CD4-positive, alpha-beta T cell treated with Interleukin-17A for 4 hours (primary cell): ENCODE measurements around the gene KRT35.
A peak's percentile ranks its signal among the peaks of the same experiment; 100 is the strongest.

Experiments
- DNase-seq: peaks from one replicate; pipeline ENCODE4 v3.0.0-alpha.2; 2020; ENCODE audit warnings: mixed read lengths

The KRT35 gene

DNA sequence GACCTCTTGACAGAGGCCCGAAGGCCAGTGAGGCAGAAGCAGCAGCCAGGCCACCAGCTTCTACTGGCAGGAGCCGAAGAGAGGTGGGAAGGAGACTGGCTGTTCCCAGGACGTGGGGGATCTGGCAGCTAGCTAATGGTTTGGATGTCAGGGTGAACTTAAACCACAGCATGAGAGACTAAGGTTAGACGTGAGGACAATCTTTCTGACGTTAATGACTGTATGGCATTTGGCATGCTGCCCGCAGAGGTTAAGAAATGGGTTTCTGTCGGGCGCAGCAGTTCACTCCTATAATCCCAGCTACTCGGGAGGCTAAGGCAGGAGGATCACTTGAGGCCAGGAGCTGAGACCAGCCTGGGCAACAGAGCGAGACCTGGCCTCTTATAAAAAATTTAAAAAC is 30.8 kb upstream of the KRT35 start:
- no peak for DNase-seq

GRCh38 chr17:41511116-41511515 is 30.2 kb upstream of the KRT35 start:
- no peak for DNase-seq

GRCh38 chr17:41510251-41511065 is 29.5 kb upstream of the KRT35 start:
- no peak for DNase-seq

DNA sequence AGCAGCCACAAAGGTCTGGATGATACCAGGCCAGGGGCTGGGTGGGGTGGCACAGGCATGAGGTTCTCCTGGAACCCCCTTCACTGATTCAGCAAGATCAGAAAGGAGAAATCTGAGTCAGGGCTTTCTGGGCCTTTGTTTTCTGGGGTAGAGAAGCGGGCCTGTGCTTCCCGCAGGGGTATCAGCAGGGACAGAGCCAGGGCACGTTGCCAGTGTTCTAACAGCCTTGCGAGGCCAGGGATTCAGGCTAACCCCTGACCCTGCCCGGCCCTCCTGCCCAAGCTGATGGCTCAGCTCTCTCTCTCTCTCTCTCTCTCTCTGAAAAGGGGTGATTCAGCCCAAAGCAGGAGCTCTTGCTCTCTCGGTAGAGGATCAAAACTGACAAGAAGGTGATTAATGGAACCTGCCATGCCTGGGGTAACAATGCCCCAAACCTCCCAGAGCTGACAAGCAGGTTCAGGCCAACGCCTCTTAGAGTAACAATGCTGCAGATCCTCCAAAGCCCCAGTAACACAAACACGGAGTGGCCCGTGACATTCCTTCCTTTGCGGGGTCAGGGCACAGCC is 26.4 kb upstream of the KRT35 start:
- no peak for DNase-seq

GRCh38 chr17:41505809-41506767 is 25.1 kb upstream of the KRT35 start:
- DNase-seq: no peak

DNA sequence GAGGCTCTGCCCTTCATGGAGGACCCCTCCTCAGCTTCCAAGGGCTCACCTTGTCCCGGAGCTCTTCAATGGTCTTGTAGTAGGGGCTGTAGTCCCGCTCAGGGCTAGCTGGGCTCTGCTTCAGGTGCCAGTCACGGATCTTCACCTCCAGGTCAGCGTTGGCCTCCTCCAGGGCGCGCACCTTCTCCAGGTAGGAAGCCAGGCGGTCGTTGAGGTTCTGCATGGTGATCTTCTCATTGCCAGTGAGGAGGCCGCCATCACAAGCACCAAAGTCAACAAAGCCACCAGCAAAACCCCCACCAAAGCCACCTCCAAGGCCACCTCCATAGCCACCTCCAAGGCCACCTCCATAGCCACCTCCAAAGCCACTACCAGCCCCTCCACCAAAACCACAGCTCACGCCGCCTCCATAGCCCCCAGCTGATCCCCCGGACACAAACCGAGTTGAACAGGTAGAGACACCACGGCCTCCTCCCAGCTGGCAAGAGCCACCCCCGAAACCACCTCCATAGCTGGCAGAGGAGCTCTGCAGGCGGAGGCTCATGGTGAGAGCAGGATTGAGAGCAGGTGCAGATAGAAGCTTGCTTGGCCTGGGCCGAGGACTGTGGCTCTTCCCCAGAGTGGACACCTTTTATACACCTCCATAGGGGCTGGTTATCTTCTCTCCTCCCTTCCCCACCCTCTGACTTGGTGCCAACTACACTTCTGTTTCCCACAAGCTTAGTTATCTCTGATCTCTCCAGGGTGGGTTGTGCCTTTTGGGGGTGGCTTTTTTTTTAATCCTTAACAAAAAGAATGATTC is 24.3 kb upstream of the KRT35 start, which contains the start of gene KRT13:
Gene KRT13, minus strand, starts transcription at position 606 of the 802 bp plus-strand sequence. Its CDS starts 62 bp downstream, at position 544.
- no peak for DNase-seq

DNA sequence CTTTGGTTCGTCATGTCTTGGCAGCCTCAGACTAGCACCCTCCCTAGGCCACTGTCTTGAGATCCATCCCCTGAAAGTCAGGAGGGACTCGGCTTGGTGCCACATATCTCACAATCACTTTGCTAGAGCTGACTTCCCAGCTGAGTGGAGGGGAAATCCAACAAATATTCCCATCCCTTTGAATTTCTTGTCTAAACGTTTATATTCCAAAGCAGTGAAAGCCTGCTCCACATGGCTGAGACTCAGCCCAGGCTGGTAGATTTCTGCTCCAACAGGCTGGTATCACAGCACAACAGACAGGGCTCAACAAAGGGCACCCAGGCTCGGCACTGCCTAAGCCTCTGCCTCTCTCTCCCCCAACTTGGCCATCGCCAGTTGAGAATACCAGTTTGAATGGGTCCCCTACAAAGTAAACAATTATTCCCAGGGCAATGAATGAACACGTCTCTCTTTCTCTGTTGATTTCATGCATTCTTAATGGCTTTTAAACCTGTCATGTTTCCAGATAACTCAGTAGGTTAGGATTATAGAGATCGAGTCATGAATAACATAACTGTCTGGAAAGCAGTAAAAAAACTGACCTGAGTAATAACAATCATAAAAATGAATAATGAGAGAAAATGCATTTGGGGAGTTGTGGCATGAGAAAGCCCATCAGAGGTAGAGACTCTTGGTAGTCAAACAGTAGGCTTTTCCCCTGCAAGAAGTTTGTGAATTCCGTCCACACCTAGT is 23.5 kb upstream of the KRT35 start:
- no peak for DNase-seq

- no peak for DNase-seq
Measured at GRCh38 chr17:41503202-41503601, 22.3 kb upstream of the KRT35 start.

- DNase-seq: no peak
Measured at GRCh38 chr17:41500131-41500911, 19.4 kb upstream of the KRT35 start.

- DNase-seq: no peak
Measured at GRCh38 chr17:41499714-41500113, 18.8 kb upstream of the KRT35 start.

- no peak for DNase-seq
Measured at GRCh38 chr17:41498276-41498675, 17.3 kb upstream of the KRT35 start.

GRCh38 chr17:41496803-41497484 is 16.0 kb upstream of the KRT35 start:
- DNase-seq: peak; percentile 67

DNA sequence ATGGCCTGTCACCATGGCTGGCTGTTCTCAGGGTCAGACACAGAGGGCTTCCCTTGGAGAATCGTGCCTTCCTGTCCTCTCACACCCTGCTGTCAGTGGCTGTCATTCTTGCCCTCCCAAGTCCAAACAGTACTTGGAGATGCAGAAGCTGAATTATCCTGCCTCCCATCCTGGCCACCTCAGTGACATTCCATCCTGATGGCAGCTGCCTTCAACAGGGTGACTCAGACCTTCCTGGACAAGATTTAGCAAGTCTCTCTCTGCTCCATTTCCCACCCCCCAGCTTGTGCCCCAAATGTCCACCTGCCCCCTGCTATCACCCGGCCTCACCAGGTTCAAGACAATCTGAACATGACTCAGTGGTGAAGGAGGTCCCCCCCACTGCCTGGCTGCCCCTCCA is 13.6 kb upstream of the KRT35 start:
- no peak for DNase-seq

DNA sequence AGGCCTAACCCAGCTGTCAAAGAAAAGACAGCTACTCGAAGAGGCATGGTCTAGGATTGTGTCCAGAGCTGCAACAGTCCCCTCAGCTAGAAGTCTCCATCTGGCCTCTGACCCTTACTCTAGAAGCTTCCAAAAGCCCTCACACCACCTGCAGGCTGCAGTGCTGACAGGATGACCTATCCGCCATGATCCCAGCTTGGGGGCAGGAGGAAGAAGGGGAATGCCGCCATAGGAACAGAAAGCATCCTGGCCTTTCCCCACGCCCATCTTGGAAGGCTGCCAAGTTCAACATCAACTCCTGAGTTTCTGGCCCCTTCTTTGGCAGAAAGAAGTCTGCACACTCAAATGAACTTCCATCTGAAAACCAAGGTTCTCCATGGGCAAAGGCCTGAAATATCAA is 11.8 kb upstream of the KRT35 start:
- DNase-seq: no peak

DNA sequence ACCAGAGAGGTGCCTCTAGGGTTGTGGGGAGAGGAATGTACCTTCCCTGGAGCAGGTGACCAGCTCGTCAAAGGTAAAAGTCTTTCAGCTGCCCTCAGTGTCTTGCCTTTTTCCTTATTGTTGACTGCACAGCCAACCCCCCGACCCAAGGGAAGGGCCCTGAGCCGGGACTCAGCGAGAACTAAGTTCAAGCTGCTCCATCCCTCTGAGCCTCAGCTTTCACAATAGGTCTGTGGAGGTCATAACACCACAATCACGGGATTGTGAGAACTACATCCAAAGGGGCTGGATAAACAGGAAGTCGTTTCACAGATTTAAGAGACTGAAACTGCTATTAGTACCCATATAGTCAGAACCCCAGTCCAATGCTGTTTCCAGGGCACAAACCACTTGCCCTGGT is 11.4 kb upstream of the KRT35 start:
- DNase-seq: no peak

DNA sequence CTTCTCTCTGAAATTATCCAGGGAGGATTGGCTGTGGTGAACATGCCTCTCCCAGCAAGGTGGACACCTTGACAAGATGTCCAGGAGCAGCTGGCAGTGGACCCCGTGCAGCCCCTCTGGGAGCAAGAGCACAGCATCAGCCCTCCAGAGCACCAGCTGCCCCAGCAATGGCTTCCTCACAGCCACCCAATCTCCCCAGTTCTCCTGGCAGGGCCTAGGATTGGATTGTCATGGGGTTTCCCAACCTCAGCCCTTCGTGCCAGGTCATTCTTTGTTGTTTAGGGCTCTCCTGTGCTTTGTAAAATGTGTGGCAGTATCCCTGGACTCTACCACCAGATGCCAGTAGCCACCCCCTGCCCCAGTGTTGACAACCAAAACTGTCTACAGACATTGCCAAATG is 10.5 kb upstream of the KRT35 start:
- no peak for DNase-seq

DNA sequence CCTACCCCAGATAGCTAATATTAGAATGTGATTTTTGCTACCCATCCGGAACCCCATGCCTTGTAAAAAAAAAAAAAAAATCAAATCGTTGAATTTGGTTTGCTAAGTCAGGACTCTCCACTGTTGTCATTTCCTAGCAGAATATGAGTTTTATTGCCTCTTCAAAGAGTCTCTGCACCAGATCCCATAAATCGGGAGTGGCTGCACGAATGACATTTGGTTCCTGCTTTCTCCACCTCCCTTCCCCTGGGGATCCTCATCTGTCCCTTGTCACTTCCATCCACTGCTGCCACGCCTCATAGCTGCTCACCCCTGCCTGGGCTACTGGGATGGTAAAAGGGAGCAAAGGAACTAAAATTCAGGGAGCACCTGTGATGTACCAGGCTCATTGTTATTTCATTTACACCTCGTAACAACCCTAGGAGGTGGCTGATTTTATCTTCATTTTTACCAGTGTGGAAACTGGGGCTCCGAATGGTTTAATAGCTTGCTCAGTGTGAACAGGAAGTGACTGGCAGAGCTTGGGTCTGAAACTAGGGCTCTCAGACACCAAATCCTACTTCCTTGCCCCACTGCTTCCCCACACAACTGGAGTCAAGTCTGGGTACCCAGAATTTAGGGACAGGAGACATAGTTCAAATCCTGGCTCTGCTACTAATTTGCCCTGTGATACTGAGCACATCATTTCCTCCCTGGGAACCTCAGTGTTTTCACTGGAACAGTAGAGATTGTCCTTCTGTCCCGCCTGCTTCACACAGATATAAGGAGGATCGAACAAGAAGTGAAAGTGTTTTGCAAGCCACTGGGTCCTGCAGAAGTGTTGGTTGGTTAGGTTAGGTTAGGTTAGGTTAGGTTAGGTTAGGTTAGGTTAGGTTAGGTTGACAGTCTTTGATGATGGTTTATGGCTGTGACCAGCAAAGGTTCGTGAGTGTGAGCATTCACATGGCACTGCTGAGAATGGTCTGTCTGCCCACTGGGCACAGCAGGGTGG is 9.3 kb upstream of the KRT35 start:
- DNase-seq: no peak

GRCh38 chr17:41489531-41489930 is 8.6 kb upstream of the KRT35 start, which contains the start of gene KRT36:
KRT36 (minus strand) TSS chr17:41489910; CDS start chr17:41489864, 46 bp downstream.
- no peak for DNase-seq
